Measurements from ENCODE around the gene TNIK. TPM values are rescaled to one million over a fixed set of nuclear protein-coding genes. Genes with fewer than 3 reads are reported as not detected.

TNIK gene
- total and polyA plus RNA-seq, 10 of the 15 experiments (the other 5 are each of a cell fraction or from before 2014, with no cell fraction given) = 13.9 to 74.3 (median 48.2) TPM

DNA sequence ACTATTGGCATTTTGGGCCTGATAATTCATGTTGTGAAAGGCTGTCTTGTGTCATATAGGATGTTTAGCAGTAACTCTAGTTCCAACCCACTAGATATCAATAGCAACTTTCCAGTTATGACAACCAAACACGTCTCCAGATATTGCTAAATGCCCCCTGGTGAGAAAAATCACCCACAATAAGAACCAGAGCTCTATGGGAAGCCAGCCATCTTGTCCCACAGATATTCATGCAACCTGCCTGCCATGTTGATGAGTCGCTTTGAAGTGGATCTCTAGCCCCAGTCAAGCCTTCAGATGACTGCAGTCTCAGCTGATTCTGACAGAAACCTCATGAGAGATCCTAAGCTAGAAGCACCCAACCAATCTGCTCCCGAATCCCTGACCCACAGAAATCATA, 5.6 kb upstream of the TNIK start:
- ChIA-PET RAD21 (ENCODE audit: unreplicated experiment) (interaction anchor here (0.8 kb wide), 1 partner anchor 314 kb away, joined by 4 read pairs; no protein-coding TSS in a partner anchor), CTCF (interaction anchor here (0.9 kb wide), 1 partner anchor 279 kb away, joined by 3 read pairs; no protein-coding TSS in a partner anchor), POLR2A (interaction anchor here (0.8 to 1.1 kb wide), 2 partner anchors 26 to 65 kb away, joined by 3 read pairs; no protein-coding TSS in a partner anchor), SMC1A (ENCODE audit: uncharacterized antibody, unreplicated experiment) (interaction anchor here (0.6 to 1.1 kb wide), 5 partner anchors 14 to 75 kb away, joined by 3 to 4 read pairs (median 3); no protein-coding TSS in a partner anchor)
- no peak for DNase-seq (ENCODE audit: low read depth, low spot score)
- H3K36me3 ChIP-seq (ENCODE audit: control insufficient read depth in 2 of 2, insufficient read depth in 2 of 2, low read length in 1 of 2) = no peaks in the 10 kb centered on the region
- TF ChIP-seq ZNF207 (IDR thresholded peaks at IDR 0.05; ENCODE audit: borderline replicate concordance) (no peak), SIX5 (IDR thresholded peaks at IDR 0.05; ENCODE audit: low read depth, low read length, severe bottlenecking) (no peak), YY1 (IDR thresholded peaks at IDR 0.05; ENCODE audit: low read depth, low read length) (peak; percentile 58), NBN (IDR thresholded peaks at IDR 0.05) (no peak), KAT2A (conservative IDR thresholded peaks at IDR 0.05; ENCODE audit: control insufficient read depth, low read depth, low read length) (no peak), SUZ12 (IDR thresholded peaks at IDR 0.05; ENCODE audit: unreplicated experiment) (no peak), ZZZ3 (IDR thresholded peaks at IDR 0.05; ENCODE audit: control insufficient read depth, insufficient read length, low read depth) (no peak), EZH2 (IDR thresholded peaks at IDR 0.05; ENCODE audit: borderline replicate concordance, control insufficient read depth, low read depth, low read length) (no peak)
- H3K4me3 ChIP-seq = no peak overlapping the region
- 82% methylated on average over 3 of the region's 3 CpGs for WGBS (ENCODE audit: insufficient coverage, insufficient replicate concordance, low lambda C conversion rate, missing lambda C conversion rate)
- H3K27ac ChIP-seq (ENCODE audit: control insufficient read depth, insufficient read depth) = no peak overlapping the region
- no peak overlapping the region for H2AFZ ChIP-seq (ENCODE audit: control insufficient read depth, low read depth, low read length)
- intact Hi-C loops (cut with micrococcal nuclease; ENCODE audit: unreplicated experiment) = loop anchor here (10.0 kb wide), 2 partner anchors 339 to 1111 kb away; partner anchors contain the start of gene SKIL
- H3K27me3 ChIP-seq (replicated peaks in 1 of 2; ENCODE audit: control insufficient read depth in 2 of 2, insufficient read depth in 2 of 2, low read length in 1 of 2) = no peaks in the 10 kb centered on the region
- FAIRE-seq = no peak
- H3K4me1 ChIP-seq (ENCODE audit: control insufficient read depth, insufficient read depth, low read length) = peaks cover 12% of the 10 kb centered on the region
- H3K9me3 ChIP-seq (replicated peaks; ENCODE audit: control insufficient read depth, insufficient read depth, low read length) = peaks cover 3% of the 10 kb centered on the region; the same call in 2 of the 3 replicates
- in situ Hi-C loops (cut with MboI) = no loop called here
- no peak for ATAC-seq
- H3K9ac ChIP-seq (ENCODE audit: control insufficient read depth, insufficient read depth, low read length) = no peak overlapping the region
- no TSS peak for BruUV-seq (replicated peaks)
- peaks cover 27% of the 10 kb centered on the region for H3K79me2 ChIP-seq (ENCODE audit: control insufficient read depth, insufficient read depth, low read length)
- H3K4me2 ChIP-seq (ENCODE audit: control insufficient read depth, insufficient read depth) = no peak overlapping the region
- H4K20me1 ChIP-seq (ENCODE audit: control insufficient read depth, insufficient read depth) = no peaks in the 10 kb centered on the region

Measured in GM12878 (cell line).